ENCODE results near the gene GRM8.
A peak's percentile ranks its signal among the peaks of the same experiment; 100 is the strongest.

DNA sequence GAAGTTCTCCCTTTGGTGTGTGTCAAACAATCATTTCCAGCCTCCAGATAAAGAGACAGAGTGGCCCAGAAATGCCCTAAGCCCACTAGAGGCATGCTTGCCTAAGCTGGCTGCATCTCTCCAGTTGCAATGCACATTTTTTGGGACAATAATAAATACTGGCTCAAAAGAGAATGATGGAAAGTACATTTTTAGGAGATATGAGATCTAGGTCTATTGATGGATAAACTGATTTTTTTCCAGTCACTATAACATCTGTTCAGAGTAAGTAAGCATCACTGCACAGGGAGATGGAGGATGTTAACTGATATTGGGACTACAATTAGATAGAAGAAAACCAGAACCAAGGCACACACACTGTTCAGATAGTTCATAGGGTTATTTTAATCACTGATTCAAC, 553.0 kb downstream of the GRM8 start:
- TF ChIP-seq, protein P1, sequence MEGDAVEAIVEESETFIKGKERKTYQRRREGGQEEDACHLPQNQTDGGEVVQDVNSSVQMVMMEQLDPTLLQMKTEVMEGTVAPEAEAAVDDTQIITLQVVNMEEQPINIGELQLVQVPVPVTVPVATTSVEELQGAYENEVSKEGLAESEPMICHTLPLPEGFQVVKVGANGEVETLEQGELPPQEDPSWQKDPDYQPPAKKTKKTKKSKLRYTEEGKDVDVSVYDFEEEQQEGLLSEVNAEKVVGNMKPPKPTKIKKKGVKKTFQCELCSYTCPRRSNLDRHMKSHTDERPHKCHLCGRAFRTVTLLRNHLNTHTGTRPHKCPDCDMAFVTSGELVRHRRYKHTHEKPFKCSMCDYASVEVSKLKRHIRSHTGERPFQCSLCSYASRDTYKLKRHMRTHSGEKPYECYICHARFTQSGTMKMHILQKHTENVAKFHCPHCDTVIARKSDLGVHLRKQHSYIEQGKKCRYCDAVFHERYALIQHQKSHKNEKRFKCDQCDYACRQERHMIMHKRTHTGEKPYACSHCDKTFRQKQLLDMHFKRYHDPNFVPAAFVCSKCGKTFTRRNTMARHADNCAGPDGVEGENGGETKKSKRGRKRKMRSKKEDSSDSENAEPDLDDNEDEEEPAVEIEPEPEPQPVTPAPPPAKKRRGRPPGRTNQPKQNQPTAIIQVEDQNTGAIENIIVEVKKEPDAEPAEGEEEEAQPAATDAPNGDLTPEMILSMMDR (IDR thresholded peaks at IDR 0.05; ENCODE audit: borderline replicate concordance, extremely low read depth, low read length, poor library complexity, severe bottlenecking) = peak; percentile 25
- TF ChIP-seq EZH2 (IDR thresholded peaks at IDR 0.05; ENCODE audit: borderline replicate concordance, low read depth, low read length, severe bottlenecking) = no peak

All from DND-41 (cell line).